Skeletal muscle tissue (tissue), 4 donors: Measurements from ENCODE around the gene PHKG1. TPM values are rescaled to one million over a fixed set of nuclear protein-coding genes. Genes with fewer than 3 reads are reported as not detected.
"Not testable (repeated sequence)": the region's sequence is repeated elsewhere in the genome, so short reads cannot be mapped to it uniquely, and the experiment has no call there.

ENCODE experiments used
- H3K27ac ChIP-seq: one replicate; pipeline ENCODE4 v1.7.0; 2013; ENCODE audit warnings: mild to moderate bottlenecking, low read depth, low read length, inconsistent platforms
- H3K27me3 ChIP-seq, 3 donors: one replicate each; pipeline ENCODE4 v1.7.0; 2013; ENCODE audit warnings: low read length in 3 of 3; ENCODE audit not compliant: control insufficient read depth in 3 of 3, insufficient read depth in 3 of 3
- H3K36me3 ChIP-seq, 3 donors: one replicate each; pipeline ENCODE4 v1.7.0; 2013; ENCODE audit warnings: low read length in 3 of 3; ENCODE audit not compliant: control insufficient read depth in 3 of 3, insufficient read depth in 3 of 3
- H3K4me1 ChIP-seq, 3 donors: one replicate each; pipeline ENCODE4 v1.7.0; 2013; ENCODE audit warnings: low read length in 3 of 3, mild to moderate bottlenecking in 3 of 3; ENCODE audit not compliant: control insufficient read depth in 3 of 3, insufficient read depth in 3 of 3
- H3K4me3 ChIP-seq, 3 donors: one replicate each; pipeline ENCODE4 v1.7.0; 2013; ENCODE audit warnings: low read length in 3 of 3
- H3K9ac ChIP-seq, 3 donors: one replicate each; pipeline ENCODE4 v1.7.0; 2013; ENCODE audit warnings: low read length in 3 of 3, mild to moderate bottlenecking in 3 of 3, moderate library complexity in 2 of 3, low read depth in 1 of 3
- H3K9me3 ChIP-seq, 3 donors: one replicate each; pipeline ENCODE4 v1.7.0; 2013; ENCODE audit warnings: low read length in 3 of 3; ENCODE audit not compliant: control insufficient read depth in 3 of 3
- total RNA-seq: library from RNA; depleted of rRNA; stranded (reverse); fragments of >200 nt; gene quantifications from one replicate; pipeline ENCODE4 v1.2.3, GENCODE V29; 2014
- donor health status: Osteomylitis.

The PHKG1 gene
- total RNA-seq, 1 donor from 2014 or later: 48.0 TPM

DNA sequence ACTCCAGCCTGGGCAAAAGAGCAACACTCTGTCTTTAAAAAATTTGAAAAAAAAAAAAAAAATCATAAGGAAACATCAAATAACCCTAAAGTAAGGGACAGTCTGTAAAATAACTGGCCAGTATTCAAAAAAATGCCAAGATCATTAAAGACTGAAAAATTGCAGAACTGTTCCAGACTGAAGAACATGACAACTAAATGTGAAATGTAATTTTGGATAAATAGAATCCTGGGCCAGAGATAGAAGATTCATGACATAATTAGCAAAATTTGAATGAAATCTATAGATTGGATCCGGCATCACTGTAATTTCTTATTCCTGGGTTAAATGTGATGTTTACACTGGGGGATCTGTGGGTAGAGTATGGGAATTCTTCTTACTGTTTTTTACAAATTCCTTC, 44.5 kb downstream of the PHKG1 start:
- Histone ChIP-seq H3K36me3 (peaks cover 2 to 4% (median 2%) of the 10 kb centered on the region in 3 donors), H3K27ac (no peak overlapping the region), H3K4me1 (peaks cover 16 to 28% (median 21%) of the 10 kb centered on the region in 3 donors), H3K27me3 (no peaks in the 10 kb centered on the region), H3K9ac (no peak overlapping the region), H3K9me3 (no peaks in the 10 kb centered on the region), H3K4me3 (no peak overlapping the region)

DNA sequence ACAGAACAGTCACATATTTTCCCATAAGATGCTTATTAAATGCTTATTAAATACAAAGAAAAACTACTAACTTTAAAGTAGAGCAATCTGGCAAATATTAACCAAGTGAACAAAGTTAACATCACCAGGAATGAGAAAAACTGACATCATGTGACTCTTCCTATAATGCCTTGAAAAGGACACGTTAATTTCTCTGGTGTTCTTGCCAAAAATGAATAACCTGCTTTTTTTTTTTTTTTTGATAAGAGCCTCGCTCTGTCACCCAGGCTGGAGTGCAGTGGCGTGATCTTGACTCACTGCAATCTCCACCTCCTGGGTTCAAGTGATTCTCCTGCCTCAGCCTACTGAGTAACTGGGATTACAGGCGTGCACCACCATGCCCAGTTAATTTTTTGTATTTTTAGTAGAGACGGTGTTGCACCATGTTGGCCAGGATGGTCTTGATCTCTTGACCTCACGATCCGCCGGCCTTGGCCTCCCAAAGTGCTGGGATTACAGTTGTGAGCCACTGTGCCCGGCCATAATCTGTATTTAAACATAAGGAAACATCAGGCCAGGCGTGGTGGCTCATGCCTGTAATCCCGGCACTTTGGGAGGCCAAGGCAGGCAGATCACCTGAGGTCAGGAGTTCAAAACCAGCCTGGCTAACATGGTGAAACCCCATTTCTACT, 45.2 kb downstream of the PHKG1 start:
- not testable (repeated sequence) for H3K4me3 ChIP-seq, H3K9ac ChIP-seq, H3K36me3 ChIP-seq

DNA sequence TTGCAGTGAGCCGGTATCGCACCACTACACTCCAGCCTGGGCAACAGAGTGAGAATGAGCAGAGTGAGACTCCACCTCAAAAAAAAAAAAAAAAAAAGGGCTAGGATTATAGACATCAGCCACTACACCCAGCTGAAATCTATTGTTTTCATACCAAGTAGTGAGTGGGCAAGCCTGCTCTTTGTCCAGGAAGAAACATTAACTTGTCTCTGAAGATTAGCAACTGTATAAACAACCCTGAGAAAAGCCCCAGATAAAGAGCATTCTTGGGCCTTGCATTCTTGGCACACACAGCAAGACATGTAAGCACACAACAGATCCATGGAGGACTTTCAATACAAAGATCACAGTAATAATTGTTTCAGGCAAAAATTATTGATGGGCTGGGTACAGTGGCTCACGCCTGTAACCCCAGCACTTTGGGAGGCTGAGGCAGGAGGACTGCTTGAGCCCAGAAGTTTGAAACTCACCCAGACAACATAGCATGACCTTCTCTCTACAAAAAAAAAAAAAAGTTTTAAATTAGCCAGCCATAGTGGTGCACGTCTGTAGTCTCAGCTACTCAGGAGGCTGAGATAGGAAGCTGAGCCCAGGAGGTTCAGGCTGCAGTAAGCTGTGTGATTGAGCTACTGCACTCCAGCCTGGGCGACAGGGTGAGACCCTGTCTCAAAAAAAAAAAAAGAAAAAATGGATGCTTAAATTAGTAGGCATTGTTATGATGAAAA, 45.9 kb downstream of the PHKG1 start:
- H3K9ac ChIP-seq: no peak overlapping the region

More for the DNA sequence above, 45.2 kb downstream of the PHKG1 start:
- H3K27ac ChIP-seq, H3K9me3 ChIP-seq, H3K27me3 ChIP-seq: not testable (repeated sequence)
- H3K4me1 ChIP-seq: peaks cover 14 to 22% (median 15%) of the 10 kb centered on the region in 3 donors

GRCh38 chr7:56045758-56046157, 47.0 kb downstream of the PHKG1 start:
- H3K27me3 ChIP-seq, H3K27ac ChIP-seq, H3K4me3 ChIP-seq, H3K9me3 ChIP-seq, H3K36me3 ChIP-seq, H3K9ac ChIP-seq: not testable (repeated sequence)
- H3K4me1 ChIP-seq: peaks cover 8 to 11% (median 8%) of the 10 kb centered on the region in 3 donors

More for the DNA sequence above, 45.9 kb downstream of the PHKG1 start:
- H3K4me1 ChIP-seq: peaks cover 8 to 16% (median 10%) of the 10 kb centered on the region in 3 donors
- no peaks in the 10 kb centered on the region for H3K27me3 ChIP-seq
- H3K9me3 ChIP-seq: no peaks in the 10 kb centered on the region
- no peak overlapping the region for H3K4me3 ChIP-seq
- no peak overlapping the region for H3K27ac ChIP-seq
- H3K36me3 ChIP-seq: peaks cover 0 to 4% (median 2%) of the 10 kb centered on the region in 3 donors

- H3K4me1 ChIP-seq: no peaks in the 10 kb centered on the region
- no peak overlapping the region for H3K27ac ChIP-seq
- H3K9me3 ChIP-seq: no peaks in the 10 kb centered on the region
- H3K9ac ChIP-seq: no peak overlapping the region
- H3K27me3 ChIP-seq: no peaks in the 10 kb centered on the region
- H3K36me3 ChIP-seq: peaks cover 0 to 10% (median 2%) of the 10 kb centered on the region in 3 donors
- H3K4me3 ChIP-seq: no peak overlapping the region
Observed at GRCh38 chr7:56040730-56041129, 52.0 kb downstream of the PHKG1 start.

DNA sequence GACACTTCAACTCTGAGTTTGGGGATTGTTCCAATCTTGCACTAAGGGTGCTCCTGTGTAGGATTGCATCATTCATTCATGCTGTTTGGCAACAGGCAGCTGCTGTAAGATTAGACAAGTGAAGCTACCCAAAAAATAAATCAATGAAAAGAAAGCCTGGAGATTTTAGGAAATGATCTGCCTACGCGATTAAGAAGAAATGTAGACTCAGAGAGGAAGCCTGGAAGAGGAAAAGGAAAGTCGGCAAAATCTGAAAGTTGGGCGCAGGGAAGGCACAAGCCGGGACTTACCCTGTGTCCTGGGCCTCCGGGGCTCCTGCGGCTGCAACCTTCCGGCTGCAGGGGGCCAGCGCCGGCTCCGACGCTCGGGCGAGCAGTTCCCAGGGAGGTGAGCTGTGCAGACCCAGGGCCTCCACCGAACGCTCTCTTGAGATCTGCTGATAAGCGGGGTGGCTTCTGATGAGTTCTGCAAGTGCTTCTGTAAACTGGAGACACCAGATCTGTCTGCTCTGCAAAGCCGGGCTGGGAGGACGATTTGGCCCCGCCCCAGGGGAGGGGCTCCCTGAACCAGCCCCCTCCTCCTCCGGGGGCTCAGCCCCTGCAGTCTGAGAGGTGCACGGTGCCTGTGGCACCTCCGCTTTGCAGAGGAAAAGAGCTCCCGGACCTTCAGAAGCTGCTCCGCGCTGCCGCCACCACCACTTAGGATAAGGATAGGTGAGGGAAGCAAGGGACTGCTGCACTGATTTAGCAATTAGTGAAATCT, 58.9 kb downstream of the PHKG1 start:
- no peaks in the 10 kb centered on the region for H3K27me3 ChIP-seq
- H3K36me3 ChIP-seq: no peaks in the 10 kb centered on the region
- H3K4me3 ChIP-seq: peak overlapping the region; percentile 72 to 85 (median 81)
- no peak overlapping the region for H3K27ac ChIP-seq
- H3K4me1 ChIP-seq: peaks cover 0 to 9% (median 3%) of the 10 kb centered on the region in 3 donors
- peak overlapping the region; percentile 64 to 77 (median 75) for H3K9ac ChIP-seq
- H3K9me3 ChIP-seq: no peaks in the 10 kb centered on the region

- H3K9me3 ChIP-seq, H3K36me3 ChIP-seq, H3K4me1 ChIP-seq, H3K9ac ChIP-seq, H3K27ac ChIP-seq, H3K4me3 ChIP-seq, H3K27me3 ChIP-seq: not testable (repeated sequence)
Observed at GRCh38 chr7:56032578-56032977, 60.2 kb downstream of the PHKG1 start.

GRCh38 chr7:56031556-56031955, 61.2 kb downstream of the PHKG1 start:
- not testable (repeated sequence) for H3K4me3 ChIP-seq, H3K4me1 ChIP-seq, H3K27me3 ChIP-seq, H3K9me3 ChIP-seq, H3K36me3 ChIP-seq, H3K9ac ChIP-seq, H3K27ac ChIP-seq

DNA sequence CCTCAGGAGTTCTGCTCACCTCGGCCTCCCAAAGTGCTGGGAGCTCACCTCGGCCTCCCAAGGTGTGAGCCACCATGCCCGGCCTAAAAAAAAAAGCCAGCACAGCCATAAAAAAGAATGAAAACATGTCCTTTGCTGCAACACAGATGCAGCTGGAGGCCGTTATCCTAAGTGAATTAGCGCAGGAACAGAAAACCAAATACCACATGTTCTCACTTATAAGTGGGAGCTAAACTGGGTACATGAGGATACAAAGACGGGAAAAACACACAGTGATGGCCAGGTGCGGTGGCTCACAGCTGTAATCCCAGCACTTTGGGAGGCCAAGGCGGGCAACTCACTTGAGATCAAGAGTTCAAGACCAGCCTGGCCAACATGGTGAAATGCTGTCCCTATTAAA, 62.4 kb downstream of the PHKG1 start:
- Histone ChIP-seq H3K4me1 (peaks cover 0 to 9% (median 3%) of the 10 kb centered on the region in 3 donors), H3K4me3 (no peak overlapping the region)

More for the DNA sequence above, 62.4 kb downstream of the PHKG1 start:
- Histone ChIP-seq H3K9ac (no peak overlapping the region), H3K9me3 (no peaks in the 10 kb centered on the region), H3K36me3 (peaks cover 0 to 6% (median 2%) of the 10 kb centered on the region in 3 donors), H3K27ac (no peak overlapping the region), H3K27me3 (no peaks in the 10 kb centered on the region)
